MM.1S (cell line): ENCODE measurements around the gene TBATA.

Experiments
- EZH2 ChIP-seq: fragments of 300-600 bp; sonication (generic); optimal IDR thresholded peaks from 2 replicates; pipeline ENCODE3; 2017; ENCODE audit warnings: low read depth, mild to moderate bottlenecking, antibody characterized with exemption, low read length, mixed read lengths
- TF ChIP-seq, protein P1 (sequence below): fragments of 300-600 bp; sonication (generic); IDR thresholded peaks from 2 replicates; pipeline ENCODE4 v1.5.1; 2016; ENCODE audit warnings: antibody characterized with exemption, low read length, mixed read lengths

GRCh38 chr10:70775679-70776454 is 9.3 kb downstream of the TBATA start:
- TF ChIP-seq, protein P1, sequence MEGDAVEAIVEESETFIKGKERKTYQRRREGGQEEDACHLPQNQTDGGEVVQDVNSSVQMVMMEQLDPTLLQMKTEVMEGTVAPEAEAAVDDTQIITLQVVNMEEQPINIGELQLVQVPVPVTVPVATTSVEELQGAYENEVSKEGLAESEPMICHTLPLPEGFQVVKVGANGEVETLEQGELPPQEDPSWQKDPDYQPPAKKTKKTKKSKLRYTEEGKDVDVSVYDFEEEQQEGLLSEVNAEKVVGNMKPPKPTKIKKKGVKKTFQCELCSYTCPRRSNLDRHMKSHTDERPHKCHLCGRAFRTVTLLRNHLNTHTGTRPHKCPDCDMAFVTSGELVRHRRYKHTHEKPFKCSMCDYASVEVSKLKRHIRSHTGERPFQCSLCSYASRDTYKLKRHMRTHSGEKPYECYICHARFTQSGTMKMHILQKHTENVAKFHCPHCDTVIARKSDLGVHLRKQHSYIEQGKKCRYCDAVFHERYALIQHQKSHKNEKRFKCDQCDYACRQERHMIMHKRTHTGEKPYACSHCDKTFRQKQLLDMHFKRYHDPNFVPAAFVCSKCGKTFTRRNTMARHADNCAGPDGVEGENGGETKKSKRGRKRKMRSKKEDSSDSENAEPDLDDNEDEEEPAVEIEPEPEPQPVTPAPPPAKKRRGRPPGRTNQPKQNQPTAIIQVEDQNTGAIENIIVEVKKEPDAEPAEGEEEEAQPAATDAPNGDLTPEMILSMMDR, result no peak
- no peak for TF ChIP-seq EZH2
